ENCODE results near the gene APOH. TPM values are rescaled to one million over a fixed set of nuclear protein-coding genes. Genes with fewer than 3 reads are reported as not detected.

APOH gene
- total RNA-seq, 4 donors from 2014 or later, result not detected

DNA sequence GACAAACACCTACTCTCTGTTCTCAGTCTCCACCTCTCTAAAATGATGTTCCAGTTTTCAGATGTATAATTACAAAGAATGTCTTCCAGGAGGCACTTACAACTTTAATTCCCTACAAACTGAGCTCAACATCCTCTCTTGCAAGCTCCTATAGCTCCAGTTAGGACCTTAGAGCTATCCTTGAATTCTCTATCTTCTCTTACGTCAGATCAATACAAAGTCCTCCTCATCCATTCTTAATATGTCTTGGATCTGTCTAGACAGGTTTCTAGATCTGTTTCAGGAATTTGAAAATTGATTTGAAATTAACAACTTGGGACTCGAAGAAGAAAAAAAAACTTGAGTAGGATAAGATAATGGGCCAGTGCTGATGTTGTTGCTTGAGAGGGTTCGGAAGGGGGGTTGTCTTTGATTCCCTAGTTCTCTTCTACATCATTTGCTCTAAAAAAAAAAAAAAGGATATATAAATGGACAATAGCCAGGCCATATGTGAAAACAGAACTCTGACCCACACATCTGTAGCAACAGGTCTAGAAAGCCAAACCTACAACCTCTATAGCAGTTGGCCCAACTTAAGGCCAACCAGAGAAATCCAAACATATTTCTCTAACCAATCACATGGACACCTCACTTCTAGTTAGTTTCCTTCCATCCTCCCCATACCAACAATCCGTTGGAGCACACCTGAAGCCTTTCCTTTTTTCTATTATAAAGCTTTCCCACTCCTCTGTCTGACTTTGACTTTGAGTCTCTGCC lies 746 bp upstream of the APOH start:
- H3K36me3 ChIP-seq, result no peaks in the 10 kb centered on the region
- no peak overlapping the region for H3K4me3 ChIP-seq
- 66 to 70% methylated on average over 4 of the region's 4 CpGs for WGBS, 2 donors
- no peak overlapping the region for H3K27ac ChIP-seq
- H3K9me3 ChIP-seq, result no peaks in the 10 kb centered on the region
- H3K4me1 ChIP-seq, result no peaks in the 10 kb centered on the region
- intact Hi-C loops (cut with DNase I), result no loop called here
- no peak for DNase-seq
- peaks cover 0 to 5% (median 0%) of the 10 kb centered on the region in 4 donors for H3K27me3 ChIP-seq
- TF ChIP-seq CTCF (IDR thresholded peaks at IDR 0.05), result no peak
- TF ChIP-seq POLR2A (IDR thresholded peaks at IDR 0.05), result no peak

- Histone ChIP-seq H3K27me3 (peaks cover 0 to 15% (median 0%) of the 10 kb centered on the region in 4 donors), H3K36me3 (no peaks in the 10 kb centered on the region), H3K27ac (no peak overlapping the region), H3K4me1 (no peaks in the 10 kb centered on the region), H3K9me3 (no peaks in the 10 kb centered on the region), H3K4me3 (no peak overlapping the region)
- 79 to 83% methylated on average over 4 of the region's 4 CpGs for WGBS, 2 donors
- DNase-seq, result no peak
- intact Hi-C loops (cut with DNase I), result no loop called here
- TF ChIP-seq CTCF (IDR thresholded peaks at IDR 0.05) (no peak), POLR2A (IDR thresholded peaks at IDR 0.05) (no peak)
Measured at GRCh38 chr17:66227212-66228045, 1.8 kb downstream of the APOH start.

DNA sequence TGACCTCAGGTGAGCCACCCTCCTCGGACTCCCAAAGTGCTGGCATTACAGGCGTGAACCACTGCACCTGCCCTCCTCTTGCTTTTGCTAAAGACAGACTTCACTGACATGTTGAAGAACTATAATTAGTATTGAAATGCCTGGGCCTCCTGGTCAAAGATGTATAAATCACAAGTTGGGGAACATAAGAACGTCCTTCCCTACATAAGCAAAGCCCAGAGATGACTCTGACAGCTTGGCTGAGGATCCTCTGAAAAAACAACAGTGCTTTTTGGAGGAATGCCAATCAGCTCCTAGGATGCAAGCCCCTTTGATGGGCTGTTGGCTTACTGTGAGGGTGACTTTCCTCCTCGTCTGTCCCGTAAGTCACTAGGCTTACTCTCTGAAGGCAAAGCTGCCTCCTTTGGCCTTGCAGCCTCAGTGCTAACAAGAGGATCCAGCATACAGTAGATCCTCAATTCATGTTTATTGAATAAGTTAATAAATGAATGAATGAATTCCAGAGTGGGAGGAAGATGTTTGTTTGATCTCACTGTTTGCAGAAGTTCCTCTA lies 6.3 kb downstream of the APOH start:
- WGBS, 2 donors, result 56 to 77% methylated on average over 3 to 5 of the region's 5 CpGs
- TF ChIP-seq POLR2A (IDR thresholded peaks at IDR 0.05) (no peak), CTCF (IDR thresholded peaks at IDR 0.05) (no peak)
- no peak for DNase-seq
- no peaks in the 10 kb centered on the region for H3K36me3 ChIP-seq
- no peak overlapping the region for H3K4me3 ChIP-seq
- no peaks in the 10 kb centered on the region for H3K9me3 ChIP-seq
- H3K27ac ChIP-seq, result no peak overlapping the region
- no peaks in the 10 kb centered on the region for H3K4me1 ChIP-seq
- H3K27me3 ChIP-seq, result peaks cover 0 to 25% (median 0%) of the 10 kb centered on the region in 4 donors
- intact Hi-C loops (cut with DNase I), result no loop called here

- 79 to 85% methylated on average over 11 of the region's 11 CpGs for WGBS, 2 donors
- Histone ChIP-seq H3K9me3 (no peaks in the 10 kb centered on the region), H3K4me1 (no peaks in the 10 kb centered on the region), H3K4me3 (no peak overlapping the region), H3K27ac (no peak overlapping the region), H3K27me3 (peaks cover 0 to 29% (median 0%) of the 10 kb centered on the region in 4 donors), H3K36me3 (no peaks in the 10 kb centered on the region)
- intact Hi-C loops (cut with DNase I), result no loop called here
- DNase-seq, result no peak
- TF ChIP-seq POLR2A (IDR thresholded peaks at IDR 0.05) (no peak), CTCF (IDR thresholded peaks at IDR 0.05) (no peak)
Measured at GRCh38 chr17:66221755-66222530, 7.3 kb downstream of the APOH start.

All from esophagus squamous epithelium (tissue), 5 donors.